ENCODE results near the gene CDK14. TPM values are rescaled to one million over a fixed set of nuclear protein-coding genes. Genes with fewer than 3 reads are reported as not detected.

Gene CDK14
- total and polyA plus RNA-seq, 2 of the 8 experiments (the other 6 are each of a cell fraction or from before 2014, with no cell fraction given) = 5.5 to 47.3 TPM

DNA sequence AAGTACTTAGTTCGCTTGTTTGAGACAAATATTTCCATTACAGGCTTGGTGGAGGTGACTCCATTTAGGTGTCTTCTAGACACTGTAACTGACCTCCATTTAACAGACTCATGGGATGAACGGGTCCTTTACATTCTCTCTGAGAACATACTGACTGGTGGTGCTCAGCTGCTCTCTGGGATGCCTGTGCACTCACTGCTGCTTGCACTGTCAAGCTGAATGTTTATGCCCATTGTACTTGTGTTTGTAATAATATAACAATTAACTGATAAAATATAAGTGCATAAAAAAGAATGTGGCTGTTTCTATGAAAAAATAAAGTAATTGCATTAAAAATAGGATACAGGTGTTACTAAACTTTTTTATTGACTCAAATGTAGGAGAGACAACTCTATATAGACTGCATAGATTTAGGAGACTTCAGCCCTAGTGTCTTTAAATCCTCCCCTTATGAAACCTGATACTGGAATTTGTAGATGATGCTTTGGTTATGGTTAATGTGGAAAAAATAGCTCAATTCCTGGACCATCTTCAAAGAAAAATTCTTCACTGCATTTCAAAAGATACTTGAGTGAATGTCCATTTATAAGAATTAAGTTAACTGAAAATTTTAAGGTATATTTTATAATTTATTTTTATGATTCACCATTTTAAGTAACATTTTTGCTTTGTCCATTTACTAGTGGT, 85.4 kb downstream of the CDK14 start (continued):
- TF ChIP-seq, protein P1, sequence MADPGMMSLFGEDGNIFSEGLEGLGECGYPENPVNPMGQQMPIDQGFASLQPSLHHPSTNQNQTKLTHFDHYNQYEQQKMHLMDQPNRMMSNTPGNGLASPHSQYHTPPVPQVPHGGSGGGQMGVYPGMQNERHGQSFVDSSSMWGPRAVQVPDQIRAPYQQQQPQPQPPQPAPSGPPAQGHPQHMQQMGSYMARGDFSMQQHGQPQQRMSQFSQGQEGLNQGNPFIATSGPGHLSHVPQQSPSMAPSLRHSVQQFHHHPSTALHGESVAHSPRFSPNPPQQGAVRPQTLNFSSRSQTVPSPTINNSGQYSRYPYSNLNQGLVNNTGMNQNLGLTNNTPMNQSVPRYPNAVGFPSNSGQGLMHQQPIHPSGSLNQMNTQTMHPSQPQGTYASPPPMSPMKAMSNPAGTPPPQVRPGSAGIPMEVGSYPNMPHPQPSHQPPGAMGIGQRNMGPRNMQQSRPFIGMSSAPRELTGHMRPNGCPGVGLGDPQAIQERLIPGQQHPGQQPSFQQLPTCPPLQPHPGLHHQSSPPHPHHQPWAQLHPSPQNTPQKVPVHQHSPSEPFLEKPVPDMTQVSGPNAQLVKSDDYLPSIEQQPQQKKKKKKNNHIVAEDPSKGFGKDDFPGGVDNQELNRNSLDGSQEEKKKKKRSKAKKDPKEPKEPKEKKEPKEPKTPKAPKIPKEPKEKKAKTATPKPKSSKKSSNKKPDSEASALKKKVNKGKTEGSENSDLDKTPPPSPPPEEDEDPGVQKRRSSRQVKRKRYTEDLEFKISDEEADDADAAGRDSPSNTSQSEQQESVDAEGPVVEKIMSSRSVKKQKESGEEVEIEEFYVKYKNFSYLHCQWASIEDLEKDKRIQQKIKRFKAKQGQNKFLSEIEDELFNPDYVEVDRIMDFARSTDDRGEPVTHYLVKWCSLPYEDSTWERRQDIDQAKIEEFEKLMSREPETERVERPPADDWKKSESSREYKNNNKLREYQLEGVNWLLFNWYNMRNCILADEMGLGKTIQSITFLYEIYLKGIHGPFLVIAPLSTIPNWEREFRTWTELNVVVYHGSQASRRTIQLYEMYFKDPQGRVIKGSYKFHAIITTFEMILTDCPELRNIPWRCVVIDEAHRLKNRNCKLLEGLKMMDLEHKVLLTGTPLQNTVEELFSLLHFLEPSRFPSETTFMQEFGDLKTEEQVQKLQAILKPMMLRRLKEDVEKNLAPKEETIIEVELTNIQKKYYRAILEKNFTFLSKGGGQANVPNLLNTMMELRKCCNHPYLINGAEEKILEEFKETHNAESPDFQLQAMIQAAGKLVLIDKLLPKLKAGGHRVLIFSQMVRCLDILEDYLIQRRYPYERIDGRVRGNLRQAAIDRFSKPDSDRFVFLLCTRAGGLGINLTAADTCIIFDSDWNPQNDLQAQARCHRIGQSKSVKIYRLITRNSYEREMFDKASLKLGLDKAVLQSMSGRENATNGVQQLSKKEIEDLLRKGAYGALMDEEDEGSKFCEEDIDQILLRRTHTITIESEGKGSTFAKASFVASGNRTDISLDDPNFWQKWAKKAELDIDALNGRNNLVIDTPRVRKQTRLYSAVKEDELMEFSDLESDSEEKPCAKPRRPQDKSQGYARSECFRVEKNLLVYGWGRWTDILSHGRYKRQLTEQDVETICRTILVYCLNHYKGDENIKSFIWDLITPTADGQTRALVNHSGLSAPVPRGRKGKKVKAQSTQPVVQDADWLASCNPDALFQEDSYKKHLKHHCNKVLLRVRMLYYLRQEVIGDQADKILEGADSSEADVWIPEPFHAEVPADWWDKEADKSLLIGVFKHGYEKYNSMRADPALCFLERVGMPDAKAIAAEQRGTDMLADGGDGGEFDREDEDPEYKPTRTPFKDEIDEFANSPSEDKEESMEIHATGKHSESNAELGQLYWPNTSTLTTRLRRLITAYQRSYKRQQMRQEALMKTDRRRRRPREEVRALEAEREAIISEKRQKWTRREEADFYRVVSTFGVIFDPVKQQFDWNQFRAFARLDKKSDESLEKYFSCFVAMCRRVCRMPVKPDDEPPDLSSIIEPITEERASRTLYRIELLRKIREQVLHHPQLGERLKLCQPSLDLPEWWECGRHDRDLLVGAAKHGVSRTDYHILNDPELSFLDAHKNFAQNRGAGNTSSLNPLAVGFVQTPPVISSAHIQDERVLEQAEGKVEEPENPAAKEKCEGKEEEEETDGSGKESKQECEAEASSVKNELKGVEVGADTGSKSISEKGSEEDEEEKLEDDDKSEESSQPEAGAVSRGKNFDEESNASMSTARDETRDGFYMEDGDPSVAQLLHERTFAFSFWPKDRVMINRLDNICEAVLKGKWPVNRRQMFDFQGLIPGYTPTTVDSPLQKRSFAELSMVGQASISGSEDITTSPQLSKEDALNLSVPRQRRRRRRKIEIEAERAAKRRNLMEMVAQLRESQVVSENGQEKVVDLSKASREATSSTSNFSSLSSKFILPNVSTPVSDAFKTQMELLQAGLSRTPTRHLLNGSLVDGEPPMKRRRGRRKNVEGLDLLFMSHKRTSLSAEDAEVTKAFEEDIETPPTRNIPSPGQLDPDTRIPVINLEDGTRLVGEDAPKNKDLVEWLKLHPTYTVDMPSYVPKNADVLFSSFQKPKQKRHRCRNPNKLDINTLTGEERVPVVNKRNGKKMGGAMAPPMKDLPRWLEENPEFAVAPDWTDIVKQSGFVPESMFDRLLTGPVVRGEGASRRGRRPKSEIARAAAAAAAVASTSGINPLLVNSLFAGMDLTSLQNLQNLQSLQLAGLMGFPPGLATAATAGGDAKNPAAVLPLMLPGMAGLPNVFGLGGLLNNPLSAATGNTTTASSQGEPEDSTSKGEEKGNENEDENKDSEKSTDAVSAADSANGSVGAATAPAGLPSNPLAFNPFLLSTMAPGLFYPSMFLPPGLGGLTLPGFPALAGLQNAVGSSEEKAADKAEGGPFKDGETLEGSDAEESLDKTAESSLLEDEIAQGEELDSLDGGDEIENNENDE (IDR thresholded peaks at IDR 0.05; ENCODE audit: insufficient replicate concordance, low read length) = no peak
- TF ChIP-seq NANOG (IDR thresholded peaks at IDR 0.05; ENCODE audit: insufficient read depth, low read depth, low read length, poor library complexity, severe bottlenecking) = no peak
- TF ChIP-seq TAF7 (optimal IDR thresholded peaks at IDR 0.05; ENCODE audit: borderline replicate concordance, low read depth, low read length) = no peak
